ENCODE measurements around the gene NPAS1.

GRCh38 chr19:47075179-47075810 is 55.7 kb downstream of the NPAS1 start:
- TF ChIP-seq, protein P1, sequence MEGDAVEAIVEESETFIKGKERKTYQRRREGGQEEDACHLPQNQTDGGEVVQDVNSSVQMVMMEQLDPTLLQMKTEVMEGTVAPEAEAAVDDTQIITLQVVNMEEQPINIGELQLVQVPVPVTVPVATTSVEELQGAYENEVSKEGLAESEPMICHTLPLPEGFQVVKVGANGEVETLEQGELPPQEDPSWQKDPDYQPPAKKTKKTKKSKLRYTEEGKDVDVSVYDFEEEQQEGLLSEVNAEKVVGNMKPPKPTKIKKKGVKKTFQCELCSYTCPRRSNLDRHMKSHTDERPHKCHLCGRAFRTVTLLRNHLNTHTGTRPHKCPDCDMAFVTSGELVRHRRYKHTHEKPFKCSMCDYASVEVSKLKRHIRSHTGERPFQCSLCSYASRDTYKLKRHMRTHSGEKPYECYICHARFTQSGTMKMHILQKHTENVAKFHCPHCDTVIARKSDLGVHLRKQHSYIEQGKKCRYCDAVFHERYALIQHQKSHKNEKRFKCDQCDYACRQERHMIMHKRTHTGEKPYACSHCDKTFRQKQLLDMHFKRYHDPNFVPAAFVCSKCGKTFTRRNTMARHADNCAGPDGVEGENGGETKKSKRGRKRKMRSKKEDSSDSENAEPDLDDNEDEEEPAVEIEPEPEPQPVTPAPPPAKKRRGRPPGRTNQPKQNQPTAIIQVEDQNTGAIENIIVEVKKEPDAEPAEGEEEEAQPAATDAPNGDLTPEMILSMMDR (IDR thresholded peaks at IDR 0.05) = no peak
- TF ChIP-seq EZH2 (IDR thresholded peaks at IDR 0.05) (no peak), EZH2phosphoT487 (IDR thresholded peaks at IDR 0.05) (no peak)
